ENCODE results near the gene KLHL40. TPM values are rescaled to one million over a fixed set of nuclear protein-coding genes. Genes with fewer than 3 reads are reported as not detected.

The KLHL40 gene
- polyA plus RNA-seq, 2 of the 4 experiments (the other 2 are of a cell fraction) = not detected

- no peak for DNase-seq (ENCODE audit: low read depth in 1 of 2, low spot score in 1 of 2)
- WGBS (ENCODE audit: missing lambda C conversion rate) = 71% methylated on average over 8 of the region's 13 CpGs
- ATAC-seq = no peak
- Histone ChIP-seq H3K9me3 (no peaks in the 10 kb centered on the region), H3K27ac (no peak overlapping the region), H3K4me2 (no peak overlapping the region), H3K4me1 (no peaks in the 10 kb centered on the region), H3K4me3 (no peak overlapping the region)
- FAIRE-seq = no peak
- ChIA-PET POLR2A (no interaction called here), CTCF (interaction anchor here (1.2 to 1.4 kb wide), 3 partner anchors 9 to 75 kb away, joined by 3 to 4 read pairs (median 4); no protein-coding TSS in a partner anchor)
- TF ChIP-seq CBX8 (IDR thresholded peaks at IDR 0.05) (no peak), HOXB5 (CRISPR knock-in tag; IDR thresholded peaks at IDR 0.05) (no peak), NPAS2 (CRISPR knock-in tag; IDR thresholded peaks at IDR 0.05; ENCODE audit: borderline replicate concordance) (no peak), HEYL (CRISPR knock-in tag; IDR thresholded peaks at IDR 0.05) (no peak), RNF2 (IDR thresholded peaks at IDR 0.05; ENCODE audit: borderline replicate concordance, low read depth) (no peak), RCOR1 (IDR thresholded peaks at IDR 0.05; ENCODE audit: low read depth, low read length) (no peak), JUN (IDR thresholded peaks at IDR 0.05) (no peak), JUNB (IDR thresholded peaks at IDR 0.05) (no peak), NFE2L2 (conservative IDR thresholded peaks at IDR 0.05; ENCODE audit: low read length) (no peak), POLR2AphosphoS2 (conservative IDR thresholded peaks at IDR 0.05; ENCODE audit: low read length) (no peak), MYC (IDR thresholded peaks at IDR 0.05; ENCODE audit: borderline replicate concordance, low read length) (no peak), CBX2 (IDR thresholded peaks at IDR 0.05; ENCODE audit: borderline replicate concordance, low read depth) (no peak), CTCF (IDR thresholded peaks at IDR 0.05) (no peak), FOSL2 (IDR thresholded peaks at IDR 0.05) (no peak), FOSL2 (CRISPR knock-in tag; IDR thresholded peaks at IDR 0.05) (no peak), ATOH8 (CRISPR knock-in tag; IDR thresholded peaks at IDR 0.05; ENCODE audit: low read depth) (no peak), MAFK (IDR thresholded peaks at IDR 0.05; ENCODE audit: partially characterized antibody) (no peak), POLR2A (IDR thresholded peaks at IDR 0.05; ENCODE audit: low read length) (no peak)
Observed at GRCh38 chr3:42733501-42734262, 48.3 kb downstream of the KLHL40 start.

- no peak for ATAC-seq
- no peaks in the 10 kb centered on the region for H3K4me1 ChIP-seq
- H3K9me3 ChIP-seq = no peaks in the 10 kb centered on the region
- TF ChIP-seq HEYL (CRISPR knock-in tag; IDR thresholded peaks at IDR 0.05) = no peak
- no peak for TF ChIP-seq HOXB5 (CRISPR knock-in tag; IDR thresholded peaks at IDR 0.05)
- TF ChIP-seq POLR2AphosphoS2 (conservative IDR thresholded peaks at IDR 0.05; ENCODE audit: low read length) = no peak
- no peak for TF ChIP-seq NR3C1 (IDR thresholded peaks at IDR 0.05)
- no peak for TF ChIP-seq CBX8 (IDR thresholded peaks at IDR 0.05)
- TF ChIP-seq EHMT2 (IDR thresholded peaks at IDR 0.05; ENCODE audit: low read depth) = no peak
- POLR2A ChIA-PET = no interaction called here
- H3K4me3 ChIP-seq = no peak overlapping the region
- 58% methylated on average over 3 of the region's 6 CpGs for WGBS (ENCODE audit: missing lambda C conversion rate)
- CTCF ChIA-PET = interaction anchor here (1.2 to 1.4 kb wide), 3 partner anchors 8 to 75 kb away, joined by 3 to 4 read pairs (median 4); no protein-coding TSS in a partner anchor
- no peak for DNase-seq (ENCODE audit: low read depth in 1 of 2, low spot score in 1 of 2)
- H3K27ac ChIP-seq = no peak overlapping the region
- no peak for FAIRE-seq
- no peak overlapping the region for H3K4me2 ChIP-seq
Observed at GRCh38 chr3:42734263-42734860, 49.0 kb downstream of the KLHL40 start.

GRCh38 chr3:42735019-42735418 lies 49.7 kb downstream of the KLHL40 start:
- ATAC-seq = no peak
- H3K4me2 ChIP-seq = no peak overlapping the region
- no peak for FAIRE-seq
- CTCF ChIA-PET = interaction anchor here (0.7 to 1.2 kb wide), 3 partner anchors 9 to 12 kb away, joined by 3 to 4 read pairs (median 3); no protein-coding TSS in a partner anchor
- no peak overlapping the region for H3K4me3 ChIP-seq
- no peak for DNase-seq (ENCODE audit: low read depth in 1 of 2, low spot score in 1 of 2)
- no peaks in the 10 kb centered on the region for H3K4me1 ChIP-seq
- H3K27ac ChIP-seq = no peak overlapping the region
- POLR2A ChIA-PET = no interaction called here
- 74% methylated on average over 8 of the region's 8 CpGs for WGBS (ENCODE audit: missing lambda C conversion rate)
- no peaks in the 10 kb centered on the region for H3K9me3 ChIP-seq
- TF ChIP-seq ESRRA (IDR thresholded peaks at IDR 0.05; ENCODE audit: borderline replicate concordance, low read length) (no peak), CBX2 (IDR thresholded peaks at IDR 0.05; ENCODE audit: borderline replicate concordance, low read depth) (no peak), NFE2L2 (conservative IDR thresholded peaks at IDR 0.05; ENCODE audit: low read length) (no peak), JUNB (IDR thresholded peaks at IDR 0.05) (no peak), NR3C1 (IDR thresholded peaks at IDR 0.05) (no peak), RARB (CRISPR knock-in tag; IDR thresholded peaks at IDR 0.05) (no peak), RFX5 (IDR thresholded peaks at IDR 0.05) (no peak), MAX (IDR thresholded peaks at IDR 0.05) (no peak), HOXB5 (CRISPR knock-in tag; IDR thresholded peaks at IDR 0.05) (no peak), TP53 (CRISPR knock-in tag; IDR thresholded peaks at IDR 0.05) (no peak), JUN (IDR thresholded peaks at IDR 0.05) (no peak), HMGXB4 (CRISPR knock-in tag; IDR thresholded peaks at IDR 0.05; ENCODE audit: borderline replicate concordance) (no peak), CHD2 (IDR thresholded peaks at IDR 0.05; ENCODE audit: low read length, partially characterized antibody) (no peak), ELK1 (IDR thresholded peaks at IDR 0.05; ENCODE audit: low read depth, low read length) (no peak)

All from A549 (cell line).